ENCODE data around the gene RASL11A. TPM values are rescaled to one million over a fixed set of nuclear protein-coding genes. Genes with fewer than 3 reads are reported as not detected.
A peak's percentile ranks its signal among the peaks of the same experiment; 100 is the strongest.
"Not testable (repeated sequence)": the region's sequence is repeated elsewhere in the genome, so short reads cannot be mapped to it uniquely, and the experiment has no call there.

RASL11A gene
- total RNA-seq, 4 donors from 2014 or later, result 9.5 to 24.0 (median 18.1) TPM

DNA sequence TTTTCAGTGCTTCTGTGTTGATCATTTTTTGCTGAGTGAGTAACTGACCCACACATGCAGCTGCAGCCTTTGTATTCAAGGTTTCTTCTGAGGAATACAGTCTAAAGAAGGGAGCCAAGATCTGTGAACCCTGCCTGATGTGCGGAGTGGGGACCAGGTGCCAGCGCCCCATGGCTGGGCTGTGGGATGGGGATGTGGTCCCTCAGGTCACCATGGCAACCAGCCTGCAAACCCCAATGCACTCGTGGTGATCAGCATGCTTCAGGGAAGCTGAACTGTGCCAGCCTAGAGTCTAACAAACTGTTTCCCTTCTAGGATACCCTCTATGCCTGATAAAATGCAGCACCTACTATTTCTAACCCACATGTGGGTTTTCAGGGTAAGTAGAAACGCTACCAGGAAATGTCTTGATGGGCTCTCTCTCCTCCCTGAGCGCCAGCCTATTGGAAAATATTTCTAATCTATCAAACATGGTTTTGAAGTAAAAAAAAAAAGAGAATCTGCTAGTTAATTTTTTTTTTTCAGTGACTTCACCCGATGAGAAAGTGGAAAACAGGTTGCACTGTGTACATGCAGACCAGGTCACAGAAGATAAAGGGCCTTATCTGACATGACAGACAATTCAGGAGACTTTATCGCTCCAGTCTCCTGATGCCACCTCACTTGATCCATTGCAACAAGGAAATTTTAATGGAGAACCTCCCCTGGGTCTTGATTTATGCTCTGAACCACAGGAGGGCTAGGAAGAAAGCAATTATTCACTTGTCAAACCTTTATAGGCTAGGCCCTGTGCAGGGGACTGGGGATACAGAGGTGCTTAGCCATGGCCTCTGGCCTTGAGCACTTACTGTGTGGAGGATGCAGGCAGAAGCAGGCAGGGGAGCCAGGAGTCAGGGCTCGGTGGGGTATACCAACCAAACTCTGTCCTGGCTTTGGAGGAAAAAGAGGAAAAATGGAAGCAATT lies 51.1 kb downstream of the RASL11A start:
- intact Hi-C loops (cut with DNase I; ENCODE audit: low total_unique reads), result no loop called here
- TF ChIP-seq POLR2A (IDR thresholded peaks at IDR 0.05), result no peak
- TF ChIP-seq, protein P1, sequence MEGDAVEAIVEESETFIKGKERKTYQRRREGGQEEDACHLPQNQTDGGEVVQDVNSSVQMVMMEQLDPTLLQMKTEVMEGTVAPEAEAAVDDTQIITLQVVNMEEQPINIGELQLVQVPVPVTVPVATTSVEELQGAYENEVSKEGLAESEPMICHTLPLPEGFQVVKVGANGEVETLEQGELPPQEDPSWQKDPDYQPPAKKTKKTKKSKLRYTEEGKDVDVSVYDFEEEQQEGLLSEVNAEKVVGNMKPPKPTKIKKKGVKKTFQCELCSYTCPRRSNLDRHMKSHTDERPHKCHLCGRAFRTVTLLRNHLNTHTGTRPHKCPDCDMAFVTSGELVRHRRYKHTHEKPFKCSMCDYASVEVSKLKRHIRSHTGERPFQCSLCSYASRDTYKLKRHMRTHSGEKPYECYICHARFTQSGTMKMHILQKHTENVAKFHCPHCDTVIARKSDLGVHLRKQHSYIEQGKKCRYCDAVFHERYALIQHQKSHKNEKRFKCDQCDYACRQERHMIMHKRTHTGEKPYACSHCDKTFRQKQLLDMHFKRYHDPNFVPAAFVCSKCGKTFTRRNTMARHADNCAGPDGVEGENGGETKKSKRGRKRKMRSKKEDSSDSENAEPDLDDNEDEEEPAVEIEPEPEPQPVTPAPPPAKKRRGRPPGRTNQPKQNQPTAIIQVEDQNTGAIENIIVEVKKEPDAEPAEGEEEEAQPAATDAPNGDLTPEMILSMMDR (IDR thresholded peaks at IDR 0.05), result no peak
- DNase-seq (ENCODE audit: low spot score in 2 of 2), result peak in 1 of 2 donors; percentile 26
- no peak overlapping the region for H3K4me3 ChIP-seq (ENCODE audit: low read depth, poor library complexity, severe bottlenecking)
- 71 to 77% methylated on average over 8 of the region's 8 CpGs for WGBS, 2 donors

DNA sequence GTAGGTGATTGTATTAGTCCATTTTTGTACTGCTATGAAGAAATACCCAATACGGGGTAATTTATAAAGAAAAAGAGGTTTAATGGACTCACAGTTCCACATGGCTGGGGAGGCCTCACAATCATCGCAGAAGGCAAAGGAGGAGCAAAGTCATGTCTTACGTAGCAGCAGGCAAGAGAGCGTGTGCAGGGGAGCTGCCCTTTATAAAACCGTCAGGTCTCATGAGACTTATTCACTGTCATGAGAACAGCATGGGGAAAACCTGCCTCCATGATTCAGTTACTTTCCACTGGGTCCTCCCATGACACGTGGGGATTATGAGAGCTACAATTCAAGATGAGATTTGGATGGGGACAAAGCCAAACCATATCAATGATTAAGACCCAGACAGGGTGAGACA lies 51.8 kb downstream of the RASL11A start:
- DNase-seq (ENCODE audit: low spot score in 2 of 2); intact Hi-C loops (cut with DNase I; ENCODE audit: low total_unique reads); H3K4me3 ChIP-seq (ENCODE audit: low read depth, poor library complexity, severe bottlenecking): not testable (repeated sequence)
- 78 to 80% methylated on average over 6 of the region's 6 CpGs for WGBS, 2 donors

Other genes starting within 250 kb of the RASL11A start
- gene USP12, start 99.0 kb upstream of the RASL11A start, total RNA-seq, result 10 to 100 TPM; 23.0 to 30.9 (median 26.9) TPM
- 1,000 to 10,000 TPM in 3 of 4 donors, 100 to 1,000 TPM in 1; 584 to 1,176 (median 1,101) TPM for gene RPL21, start 19.3 kb upstream of the RASL11A start, total RNA-seq
- 100 to 1,000 TPM in 2 of 4 donors, 10 to 100 TPM in 2; 96.6 to 162 (median 101) TPM for gene GTF3A, start 153.8 kb downstream of the RASL11A start, total RNA-seq
- gene MTIF3, start 179.7 kb downstream of the RASL11A start, total RNA-seq, result 10 to 100 TPM; 46.1 to 98.1 (median 70.8) TPM